Pulmonary artery endothelial cell (primary cell): ENCODE data around the gene SIX1. TPM values are rescaled to one million over a fixed set of nuclear protein-coding genes. Genes with fewer than 3 reads are reported as not detected.

Experiments
- DNase-seq: peaks from one replicate; pipeline ENCODE4 v3.0.0-alpha.2; 2011; ENCODE audit warnings: low read depth, low spot score
- total RNA-seq: library from RNA; depleted of rRNA; stranded (reverse); fragments of >200 nt; gene quantifications from 2 replicates; pipeline ENCODE4 v1.2.3, GENCODE V29; 2014

SIX1 gene
- total RNA-seq, 1 donor from 2014 or later = 0.73 TPM

GRCh38 chr14:60596139-60596538 lies 53.1 kb downstream of the SIX1 start:
- DNase-seq = no peak

- DNase-seq = no peak
These were observed 55.2 kb downstream of the SIX1 start for GRCh38 chr14:60594062-60594461.

Other genes starting within 250 kb of the SIX1 start
- 0.26 TPM in 1 of 2 replicates, not detected in the other for gene C14orf39, start 163.4 kb downstream of the SIX1 start, total RNA-seq
- not detected in 2 replicates for gene SIX6, start 140.3 kb downstream of the SIX1 start, total RNA-seq
- gene SIX4, start 74.9 kb upstream of the SIX1 start, total RNA-seq = 3.2 and 5.0 TPM in 2 replicates
- gene MNAT1, start 85.3 kb upstream of the SIX1 start, total RNA-seq = 58.4 and 63.4 TPM in 2 replicates